ENCODE data around the gene ANKRD44.

- TF ChIP-seq CTCF (IDR thresholded peaks at IDR 0.05 in 4 of 5, conservative IDR thresholded peaks at IDR 0.05 in 1 of 5) (no peak), POLR2A (IDR thresholded peaks at IDR 0.05) (no peak)
Measured at GRCh38 chr2:197075281-197075680, 235.3 kb downstream of the ANKRD44 start.

Measured in gastrocnemius medialis (tissue), 4 donors.